Bone marrow (tissue), 2 donors: Measurements from ENCODE around the gene DPPA4.

Source experiments
- DNase-seq, 2 donors: peaks; one replicate each; lab custom pipeline; 2025; lab: John Stamatoyannopoulos, UW

Gene DPPA4

DNA sequence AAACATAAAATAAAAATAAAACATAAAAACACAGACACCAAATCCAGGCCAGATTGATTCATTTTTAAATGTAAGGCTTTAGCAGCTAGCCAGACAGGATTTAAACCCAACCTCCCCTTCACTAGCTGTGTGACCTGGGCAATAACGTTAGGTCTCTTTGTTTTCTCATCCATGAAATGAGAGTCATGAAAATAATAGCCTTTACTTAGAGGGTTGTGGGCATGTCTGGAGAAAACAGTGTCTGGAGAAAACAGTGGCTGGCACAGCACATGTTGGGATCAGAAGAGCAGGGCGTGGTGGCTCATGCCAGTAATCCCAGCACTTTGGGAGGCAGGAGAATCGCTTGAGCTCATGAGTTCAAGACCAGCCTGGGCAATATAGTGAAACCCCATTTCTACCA, 1.9 kb upstream of the DPPA4 start:
- no peak for DNase-seq

- no peak for DNase-seq
These were observed 976 bp upstream of the DPPA4 start for GRCh38 chr3:109338322-109338721.

- no peak for DNase-seq
These were observed 970 bp downstream of the DPPA4 start for GRCh38 chr3:109336291-109336861.

- DNase-seq: no peak
These were observed 2.8 kb downstream of the DPPA4 start for GRCh38 chr3:109334572-109334971.

DNA sequence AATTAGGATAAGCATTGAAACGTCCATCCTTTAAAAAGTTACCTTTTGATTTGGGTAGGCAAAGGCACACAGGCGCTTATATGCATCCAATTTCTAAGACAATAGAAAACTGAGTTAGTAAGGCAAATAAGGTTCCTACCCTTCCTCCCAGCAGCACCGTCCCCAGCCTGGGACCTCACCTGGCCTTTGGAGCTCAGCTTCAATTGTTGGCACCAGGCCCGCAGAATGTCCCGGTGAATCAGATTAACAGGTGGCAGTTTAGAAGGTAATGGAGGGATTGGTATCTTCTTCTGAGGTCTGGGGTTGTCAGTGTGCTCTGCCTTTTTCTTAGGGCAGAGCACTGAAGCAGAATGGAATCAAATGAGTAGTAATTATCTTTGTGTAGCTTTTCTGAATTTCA, 5.7 kb downstream of the DPPA4 start:
- DNase-seq: no peak

GRCh38 chr3:109330405-109330804, 6.9 kb downstream of the DPPA4 start:
- no peak for DNase-seq

GRCh38 chr3:109328202-109328601, 9.1 kb downstream of the DPPA4 start:
- no peak for DNase-seq

DNA sequence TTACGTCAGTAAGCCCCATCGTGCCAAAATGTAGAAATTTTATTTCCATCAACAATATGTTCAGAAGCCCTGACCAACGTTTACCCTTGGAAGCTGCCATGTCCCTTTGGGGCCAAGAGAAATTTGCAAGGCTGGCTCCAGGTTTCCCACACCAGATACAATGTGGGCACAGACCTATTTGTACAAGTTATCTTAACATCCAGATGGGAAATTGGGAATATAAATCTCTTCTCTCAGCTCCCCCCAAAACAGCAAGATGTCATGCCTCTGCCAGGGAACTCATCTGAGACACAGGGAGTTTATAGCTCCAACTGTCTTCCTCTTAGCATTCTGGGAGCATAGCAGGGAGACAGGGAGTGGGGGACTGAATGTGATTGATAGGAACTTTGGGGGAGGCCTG, 11.7 kb downstream of the DPPA4 start:
- DNase-seq: no peak

DNA sequence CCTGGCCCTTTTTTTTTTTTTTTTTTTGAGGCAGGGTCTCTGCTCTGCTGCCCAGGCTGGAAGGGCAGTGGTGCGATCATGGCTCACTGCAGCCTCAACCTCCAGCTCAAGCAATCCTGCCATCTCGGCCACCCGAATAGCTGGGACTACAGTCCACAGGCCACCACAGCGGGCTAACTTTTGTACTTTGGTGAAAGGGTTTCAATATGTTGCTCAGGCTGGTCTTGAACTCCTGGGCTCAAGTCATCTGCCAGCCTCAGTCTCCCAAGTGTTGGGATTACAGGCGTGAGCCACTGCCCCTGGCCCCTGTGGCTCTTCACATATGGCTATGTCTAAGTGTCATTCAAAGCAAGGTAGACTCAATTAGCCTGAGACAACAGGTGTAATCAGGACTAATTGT, 12.2 kb downstream of the DPPA4 start:
- DNase-seq: no peak

GRCh38 chr3:109316162-109316730, 21.1 kb downstream of the DPPA4 start, which contains the start of gene DPPA2:
Gene DPPA2, minus strand, starts transcription at chr3:109316517. Its CDS starts 1,975 bp downstream, at chr3:109314542.
- no peak for DNase-seq

DNA sequence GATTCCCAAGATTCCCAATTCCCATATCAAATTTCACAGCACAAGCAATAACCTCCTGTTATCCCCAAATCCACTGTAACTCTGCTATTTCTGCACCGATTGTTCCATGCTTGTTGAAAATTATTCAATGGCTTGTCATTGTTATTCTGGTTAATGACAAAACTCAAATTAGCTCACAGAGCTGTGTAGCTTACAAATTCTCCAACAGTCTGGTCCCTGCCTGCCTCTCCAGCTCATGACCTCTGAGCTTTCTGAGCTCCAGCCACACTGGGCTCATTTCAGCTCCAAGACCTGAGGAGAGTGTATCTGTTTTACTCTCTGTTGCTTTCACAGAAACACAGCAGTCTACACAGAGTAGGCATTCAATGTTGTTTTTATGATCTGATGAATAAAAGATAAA, 24.3 kb downstream of the DPPA4 start:
- no peak for DNase-seq

GRCh38 chr3:109297496-109297895, 39.9 kb downstream of the DPPA4 start:
- no peak for DNase-seq

DNA sequence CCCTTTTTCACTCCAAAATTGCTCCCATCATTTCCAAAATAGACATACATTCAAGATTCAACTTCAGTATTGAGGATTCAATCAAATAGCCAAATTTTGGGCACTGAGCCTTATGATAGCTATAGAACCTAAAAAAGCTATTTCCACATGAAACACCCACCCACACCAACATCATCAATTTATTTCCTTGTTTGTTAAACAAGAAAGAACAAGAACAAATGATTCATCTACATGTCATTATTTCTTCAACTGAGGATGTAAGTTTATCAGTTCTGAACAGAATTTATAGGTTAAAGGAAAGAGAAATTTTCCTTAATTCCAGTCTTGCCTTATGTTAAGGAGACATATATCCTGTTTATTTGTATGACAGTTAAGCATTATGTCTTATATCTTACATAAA, 53.3 kb downstream of the DPPA4 start:
- DNase-seq: no peak

GRCh38 chr3:109278546-109278945, 58.8 kb downstream of the DPPA4 start:
- DNase-seq: no peak

DNA sequence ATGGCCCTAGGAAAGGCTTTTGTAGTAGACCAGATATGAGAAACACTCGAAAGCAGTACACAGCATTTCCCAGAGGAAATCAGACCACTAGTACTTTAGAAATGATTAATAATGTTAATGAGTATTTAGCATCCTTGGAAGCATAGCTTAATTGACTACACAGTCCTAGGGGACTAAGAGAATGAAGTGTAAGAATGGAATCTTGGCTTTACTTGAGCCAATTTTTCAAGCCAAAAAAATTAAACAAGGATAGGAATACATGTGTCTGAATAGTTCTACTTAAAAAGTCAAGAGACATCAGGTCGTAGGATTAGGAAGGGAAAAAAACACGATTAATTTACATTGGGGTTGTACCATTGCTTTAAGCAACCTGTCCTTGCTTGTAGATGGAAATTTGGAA, 59.2 kb downstream of the DPPA4 start:
- no peak for DNase-seq
